HK-2 (cell line): ENCODE measurements around the gene EPB41L4B.

Source experiments
- DNase-seq: peaks from one replicate; pipeline ENCODE4 v3.0.0-alpha.2; 2018; ENCODE audit not compliant: unreplicated experiment

EPB41L4B gene

GRCh38 chr9:109199676-109200075 lies 121.2 kb downstream of the EPB41L4B start:
- DNase-seq = no peak

DNA sequence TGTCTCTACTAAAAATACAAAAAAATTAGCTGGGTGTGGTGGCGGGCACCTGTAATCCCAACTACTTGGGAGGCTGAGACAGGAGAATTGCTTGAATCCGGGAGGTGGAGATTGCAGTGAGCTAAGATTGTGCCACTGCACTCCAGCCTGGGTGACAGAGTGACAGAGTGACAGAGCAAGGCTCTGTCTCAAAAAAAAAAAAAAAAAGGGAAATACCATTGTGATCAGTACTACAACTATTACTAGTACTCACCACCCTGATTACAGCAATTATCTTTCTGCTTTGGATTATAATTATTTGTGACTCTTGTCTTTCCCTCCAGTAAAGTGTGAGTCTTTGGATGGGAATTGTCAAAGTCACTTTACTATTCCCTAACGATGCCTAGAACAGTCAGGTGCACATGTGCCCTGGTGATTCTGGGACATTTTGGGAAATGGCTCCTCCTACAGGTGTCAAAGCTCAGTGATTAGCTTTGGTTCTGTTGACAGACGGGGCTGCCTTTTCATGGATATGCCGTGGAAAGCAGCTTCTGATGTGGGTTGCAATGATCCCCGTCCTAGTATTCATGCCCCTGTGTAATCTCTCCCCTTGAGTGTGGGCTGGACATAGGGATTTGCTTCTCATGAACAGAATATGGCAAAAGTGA lies 122.0 kb downstream of the EPB41L4B start:
- DNase-seq = no peak

DNA sequence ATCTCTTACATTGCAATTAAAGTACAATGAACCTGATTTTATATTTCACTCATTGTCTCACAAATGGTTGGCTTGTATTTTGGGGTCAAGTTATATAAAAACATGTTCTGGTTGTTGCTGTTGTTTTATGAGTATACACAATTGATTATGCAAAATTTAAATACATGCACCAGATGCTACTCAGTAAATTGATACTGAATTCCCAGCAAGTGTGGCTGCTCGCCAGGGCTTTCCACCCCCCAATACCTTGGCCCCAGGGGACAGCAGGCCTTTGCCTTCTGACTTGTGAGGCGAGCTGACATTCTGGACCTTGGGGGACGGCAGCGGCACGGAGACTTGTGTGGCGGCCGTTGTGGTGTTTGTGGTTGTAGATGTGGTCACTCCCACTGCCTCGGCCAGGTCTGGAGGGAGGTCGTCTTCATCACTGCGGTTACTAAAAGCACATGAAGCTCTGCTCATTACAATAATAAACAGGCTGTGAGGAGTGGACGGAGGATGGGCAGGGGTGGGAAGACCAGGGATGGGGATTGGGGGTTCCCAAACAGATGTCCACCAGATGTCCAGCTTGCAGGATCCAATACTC lies 126.8 kb downstream of the EPB41L4B start:
- no peak for DNase-seq

- peak; percentile 8 for DNase-seq
These were observed 128.0 kb downstream of the EPB41L4B start for GRCh38 chr9:109192732-109193361.

DNA sequence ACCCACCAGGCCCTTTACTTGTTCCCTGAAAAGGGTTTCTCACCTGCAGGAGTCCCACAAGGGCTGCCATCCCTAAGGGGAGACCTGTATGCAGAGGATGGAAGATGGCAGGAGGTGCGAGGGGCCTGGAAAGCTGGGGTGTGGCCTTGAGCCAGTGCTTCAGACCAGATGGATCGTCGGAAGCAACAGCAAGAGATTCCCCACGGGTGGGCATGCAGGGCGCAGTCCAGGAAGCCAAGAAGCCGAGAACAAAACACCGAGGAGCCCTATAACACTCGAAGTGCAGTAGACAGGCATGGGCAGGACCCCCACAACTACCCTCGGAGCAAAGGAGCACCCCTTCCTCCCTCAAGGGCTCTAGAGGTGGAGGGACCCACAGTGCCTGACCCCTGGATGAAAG lies 129.1 kb downstream of the EPB41L4B start:
- DNase-seq = no peak

GRCh38 chr9:109190151-109190550 lies 130.7 kb downstream of the EPB41L4B start:
- no peak for DNase-seq

GRCh38 chr9:109186857-109187520 lies 133.9 kb downstream of the EPB41L4B start:
- no peak for DNase-seq

- DNase-seq = peak; percentile 50
These were observed 137.7 kb downstream of the EPB41L4B start for GRCh38 chr9:109182940-109183798.

GRCh38 chr9:109182550-109182939 lies 138.3 kb downstream of the EPB41L4B start:
- no peak for DNase-seq

DNA sequence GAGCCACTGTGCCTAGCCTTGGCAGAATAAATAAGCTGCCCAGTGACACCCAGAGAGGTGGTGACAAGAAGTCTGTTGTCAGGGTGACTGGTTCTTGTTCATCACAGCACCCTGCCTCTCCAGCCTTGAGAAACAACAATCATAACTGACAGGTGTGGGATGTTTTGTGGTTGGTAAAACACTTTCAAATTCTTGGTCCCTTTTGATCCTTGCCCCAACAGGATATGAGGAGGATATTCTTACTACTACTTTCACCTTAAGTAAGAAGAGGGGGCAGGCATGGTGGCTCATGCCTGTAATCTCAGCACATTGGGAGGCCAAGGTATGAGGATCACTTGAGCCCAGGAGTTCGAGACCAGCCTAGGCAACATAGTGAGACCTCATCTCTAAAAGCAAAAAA lies 139.6 kb downstream of the EPB41L4B start:
- DNase-seq = no peak

DNA sequence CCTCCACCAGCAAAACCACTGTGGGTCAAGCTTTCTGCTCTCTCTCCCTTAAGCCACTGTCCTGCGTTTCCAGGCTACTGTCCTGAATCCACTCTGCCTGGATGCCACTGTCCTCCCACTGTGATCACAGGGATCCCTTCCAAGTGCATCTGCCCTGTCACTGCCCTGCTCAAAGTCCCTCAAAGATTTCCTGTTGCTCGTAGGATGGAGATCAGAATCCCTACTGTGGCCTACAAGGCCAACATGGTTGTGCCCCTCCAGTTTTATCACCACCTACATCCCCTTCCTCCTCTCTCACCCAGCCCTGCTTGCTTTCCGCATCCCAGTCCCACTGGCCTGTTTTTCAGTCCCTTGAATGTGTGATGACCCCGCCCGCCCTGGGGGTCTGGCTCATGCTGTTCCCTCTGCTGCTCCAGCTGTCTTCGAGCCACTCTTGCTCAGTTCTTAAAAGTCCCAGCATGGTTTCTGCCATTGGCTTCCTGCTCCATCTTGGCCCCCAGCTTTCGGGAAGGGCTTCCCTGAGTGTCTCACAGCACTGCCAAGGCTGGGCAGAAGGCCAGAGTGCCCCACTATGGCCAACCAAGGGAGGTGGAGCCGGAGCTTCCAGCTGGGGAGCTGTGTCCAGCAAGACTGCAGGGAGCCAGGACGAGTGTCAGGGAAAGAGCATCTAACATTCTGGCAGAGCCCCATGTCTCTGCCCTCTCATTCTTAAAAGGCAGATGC lies 140.9 kb downstream of the EPB41L4B start:
- DNase-seq = no peak

DNA sequence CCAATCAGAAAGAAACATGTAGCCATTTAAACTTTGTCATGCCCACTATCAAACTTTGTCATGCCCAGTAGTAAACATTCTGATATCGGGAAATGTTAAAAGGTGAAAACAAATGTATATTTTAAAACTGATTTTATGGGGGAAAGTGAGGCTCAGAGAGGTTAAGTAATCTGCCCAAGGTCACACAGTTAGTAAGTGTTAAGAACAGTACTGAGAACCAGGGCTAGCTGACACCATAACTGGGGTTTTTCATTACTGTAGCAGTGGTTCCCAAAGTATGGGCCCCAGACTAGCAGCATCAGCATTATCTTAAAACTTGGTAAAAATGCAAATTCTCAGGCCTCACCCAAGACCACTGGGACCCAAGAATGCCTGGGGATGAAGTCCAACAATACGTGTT lies 143.9 kb downstream of the EPB41L4B start:
- no peak for DNase-seq

DNA sequence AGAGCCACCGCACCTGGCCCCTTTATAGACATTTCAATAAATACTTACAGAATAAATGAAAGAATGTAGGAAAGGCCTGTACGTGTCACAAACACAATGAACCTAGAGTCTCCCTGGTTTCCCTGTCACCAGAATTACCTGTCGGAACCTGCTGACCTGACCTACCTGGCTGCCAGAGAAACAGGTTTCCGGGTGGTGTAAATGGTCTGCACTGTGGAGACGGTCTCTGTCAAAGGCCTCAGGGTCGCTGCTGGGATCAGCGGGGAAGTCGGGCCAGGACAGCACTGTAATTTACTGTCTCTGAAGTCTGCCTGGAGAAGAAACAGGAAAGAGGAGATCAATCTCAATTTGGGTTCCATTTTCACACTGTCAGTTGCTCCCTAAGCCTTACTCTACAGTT lies 144.5 kb downstream of the EPB41L4B start:
- DNase-seq = no peak

DNA sequence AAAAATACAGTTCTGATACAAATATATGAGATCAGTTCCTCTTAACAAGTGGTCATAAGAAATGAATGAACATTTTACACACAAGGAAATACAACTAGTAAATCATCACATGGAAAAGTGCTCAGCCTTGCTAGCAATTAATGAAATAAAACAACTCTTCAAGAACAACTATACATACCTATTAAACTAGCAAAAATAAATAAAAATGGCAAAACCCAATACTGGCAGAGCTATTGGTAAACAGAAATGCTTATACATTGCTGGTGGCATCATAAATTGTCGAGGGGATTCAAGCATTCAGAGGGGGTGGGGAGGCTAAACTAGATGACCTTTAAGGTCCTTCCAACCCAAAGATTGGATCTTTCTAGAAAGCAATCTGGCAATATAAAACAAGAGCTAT lies 147.9 kb downstream of the EPB41L4B start:
- DNase-seq = no peak

GRCh38 chr9:109171926-109172325 lies 148.9 kb downstream of the EPB41L4B start:
- DNase-seq = no peak

DNA sequence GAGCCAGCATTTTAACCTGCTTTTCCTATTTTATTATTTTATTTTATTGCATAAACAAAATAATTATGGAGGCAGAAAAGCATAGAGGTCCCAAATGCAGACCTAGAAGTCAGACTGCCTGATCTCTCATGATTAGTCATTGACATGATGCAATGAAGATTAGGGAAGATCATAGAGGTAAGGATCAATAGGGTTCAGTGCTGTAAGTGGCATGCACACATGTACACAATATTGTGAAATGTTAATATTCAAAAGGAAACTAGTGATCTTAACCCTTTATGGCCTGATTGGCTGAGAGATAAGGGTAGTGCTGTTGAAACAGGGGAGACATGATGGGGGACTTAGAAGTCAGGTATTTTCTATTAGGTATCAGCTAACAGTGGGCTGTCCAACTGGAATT lies 152.7 kb downstream of the EPB41L4B start:
- no peak for DNase-seq

- no peak for DNase-seq
These were observed 153.1 kb downstream of the EPB41L4B start for GRCh38 chr9:109167716-109168115.

DNA sequence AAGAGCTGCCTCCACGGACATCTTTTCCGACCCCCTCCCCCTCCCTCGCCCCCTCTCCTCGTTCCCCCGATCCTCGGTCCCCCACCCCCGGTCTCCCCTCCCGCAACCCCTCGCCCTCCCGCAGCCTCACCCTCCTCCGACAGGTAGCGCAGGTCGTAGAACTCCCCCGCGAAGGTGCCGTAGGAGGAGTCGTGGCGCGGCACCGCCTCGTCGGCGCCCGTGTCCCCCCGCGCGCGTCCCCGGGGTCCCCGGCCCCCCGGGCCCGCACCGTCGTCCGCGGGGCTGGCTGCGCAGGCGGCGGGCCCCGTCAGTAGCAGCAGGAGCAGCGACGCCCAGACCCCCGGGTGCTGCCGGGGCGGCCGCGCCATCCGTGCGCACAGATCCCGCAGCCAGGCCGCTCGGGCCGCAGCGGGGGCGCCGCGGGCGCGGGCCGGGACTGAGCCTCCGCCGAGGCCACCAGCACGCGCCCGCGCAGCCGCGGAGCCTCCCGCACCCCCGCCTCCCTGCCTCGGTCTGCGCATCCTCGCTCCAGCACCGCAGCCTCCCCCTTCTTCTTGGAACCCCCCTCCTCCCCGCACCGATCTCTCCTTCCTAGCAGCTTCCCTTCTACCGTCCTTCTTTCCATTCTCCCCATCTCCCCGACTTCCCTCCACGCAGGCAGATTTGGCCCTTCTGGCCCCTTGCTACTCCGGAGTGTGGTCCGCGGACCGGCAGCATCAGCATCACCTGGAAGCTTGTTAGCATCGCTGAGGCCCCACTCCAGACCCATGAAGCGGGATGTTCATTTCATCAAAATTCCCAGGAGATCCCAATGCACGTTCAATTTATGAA lies 153.9 kb downstream of the EPB41L4B start, which contains the start of gene FRRS1L:
FRRS1L (minus strand) TSS at position 479 of the 831 bp plus-strand sequence; CDS start at position 368, 111 bp downstream.
- DNase-seq = no peak

DNA sequence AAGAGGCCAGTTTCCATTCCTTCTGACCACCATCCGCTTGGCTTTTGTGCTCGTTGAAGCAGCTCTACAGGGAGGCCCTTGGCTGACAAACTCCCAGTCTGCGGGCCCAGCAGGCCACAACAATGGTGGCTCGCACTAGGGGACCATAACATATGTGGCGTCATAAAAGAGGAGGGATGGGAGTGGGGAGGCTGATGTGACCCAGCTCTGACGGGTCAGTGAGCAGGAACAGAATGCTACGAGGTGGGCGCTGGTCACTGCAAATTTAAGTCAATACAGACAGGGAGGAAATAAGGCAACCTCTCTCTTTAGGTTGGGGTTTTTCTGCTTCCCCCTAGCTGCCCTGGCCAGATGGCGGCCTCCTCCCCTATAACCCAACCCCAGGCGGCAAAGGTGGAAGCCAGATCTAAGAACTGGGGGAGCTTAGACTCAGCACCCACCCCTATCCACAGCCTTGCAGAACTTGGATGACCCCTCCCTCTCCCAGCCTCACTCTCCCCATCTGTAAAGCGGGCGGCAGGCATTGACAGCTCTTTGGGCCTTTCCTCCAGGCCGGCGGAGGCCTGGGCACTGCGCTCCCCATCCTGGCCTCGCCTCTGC lies 154.6 kb downstream of the EPB41L4B start:
- DNase-seq = no peak

DNA sequence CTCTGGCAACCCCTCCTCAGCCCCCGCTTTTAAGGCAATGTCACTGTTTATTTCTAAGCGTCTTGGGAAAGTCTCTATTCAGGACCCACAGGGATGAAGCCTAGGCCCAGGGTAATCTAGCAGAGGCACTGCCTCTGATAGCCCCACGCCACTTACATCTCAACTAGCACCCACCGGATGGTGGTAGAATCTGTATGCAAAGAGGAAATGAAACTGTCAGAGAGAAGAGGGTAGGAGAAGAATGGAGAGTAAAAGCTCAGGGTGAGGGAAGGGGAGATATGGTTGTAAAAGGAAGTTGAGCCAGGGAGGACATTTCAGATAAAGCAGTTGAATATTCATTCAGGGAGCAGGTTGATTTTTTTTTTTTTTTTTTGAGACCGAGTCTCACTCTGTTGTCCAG lies 156.8 kb downstream of the EPB41L4B start:
- DNase-seq = no peak
